ENCODE measurements around the gene GUCY2C. TPM values are rescaled to one million over a fixed set of nuclear protein-coding genes. Genes with fewer than 3 reads are reported as not detected.

GUCY2C gene
- total RNA-seq, 1 experiment from 2014 or later: 1.9 TPM

- Histone ChIP-seq H3K18ac (ENCODE audit: insufficient read length, low read depth, low read length) (no peak overlapping the region), H3K56ac (ENCODE audit: insufficient read length, low read depth, low read length) (no peak overlapping the region), H3K4ac (ENCODE audit: low read depth, low read length) (no peak overlapping the region), H4K20me1 (ENCODE audit: control insufficient read depth, insufficient read depth, insufficient read length) (no peaks in the 10 kb centered on the region), H2AK5ac (ENCODE audit: insufficient read length, low read length) (no peak overlapping the region), H3K14ac (ENCODE audit: insufficient read depth, low read length) (no peak overlapping the region), H3T11ph (ENCODE audit: low read length) (no peak overlapping the region), H3K79me2 (ENCODE audit: insufficient read depth, low read length) (no peaks in the 10 kb centered on the region), H2BK12ac (ENCODE audit: insufficient read length, low read depth, low read length) (no peak overlapping the region), H2BK20ac (ENCODE audit: low read depth, low read length, poor library complexity, severe bottlenecking) (no peak overlapping the region), H3K23me2 (ENCODE audit: insufficient read length, low read depth, low read length, poor library complexity, severe bottlenecking) (no peaks in the 10 kb centered on the region), H4K91ac (ENCODE audit: insufficient read length, low read depth, low read length) (no peak overlapping the region), H3K79me1 (ENCODE audit: insufficient read depth, low read depth, low read length, poor library complexity, severe bottlenecking) (no peaks in the 10 kb centered on the region), H3K4me2 (ENCODE audit: insufficient read depth, insufficient read length, low read length) (no peak overlapping the region), H2BK15ac (ENCODE audit: low read depth, low read length) (no peak overlapping the region), H2AFZ (ENCODE audit: low read length) (no peak overlapping the region), H4K5ac (ENCODE audit: insufficient read length, low read depth, low read length) (no peak overlapping the region), H3K9me3 (ENCODE audit: control insufficient read depth, low read depth, low read length) (no peaks in the 10 kb centered on the region), H2BK120ac (ENCODE audit: low read depth, low read length, poor library complexity, severe bottlenecking) (no peak overlapping the region), H2BK5ac (ENCODE audit: insufficient read length, low read length) (no peak overlapping the region), H3K27me3 (ENCODE audit: insufficient read depth, low read length) (no peaks in the 10 kb centered on the region), H3K4me1 (ENCODE audit: insufficient read depth, low read length) (no peaks in the 10 kb centered on the region), H3K23ac (ENCODE audit: insufficient read length, low read depth, low read length) (no peak overlapping the region), H3K9ac (ENCODE audit: extremely low read depth, insufficient read length, low read length) (no peak overlapping the region), H4K8ac (replicated peaks; ENCODE audit: insufficient read length, low read depth, low read length) (no peak overlapping the region), H3K27ac (ENCODE audit: insufficient read length, low read depth, low read length) (no peak overlapping the region)
- peaks cover under 1 to 4% of the 10 kb centered on the region in 2 experiments for H3K4me1 Mint-ChIP-seq
- WGBS (ENCODE audit: extremely low coverage, insufficient read length, low lambda C conversion rate): no CpG with 5 or more reads among the region's 6 CpGs
- no peak for TF ChIP-seq CTCF (conservative IDR thresholded peaks at IDR 0.05)
- no peak for DNase-seq
- no peak overlapping the region for H3K27ac Mint-ChIP-seq
- no peaks in the 10 kb centered on the region; a peak in 1 of 7 replicates for H3K36me3 Mint-ChIP-seq (ENCODE audit: insufficient read depth in 1 of 3, low read depth in 3 of 3)
- H3K4me3 Mint-ChIP-seq: no peak overlapping the region
- no peaks in the 10 kb centered on the region for H3K9me3 Mint-ChIP-seq
- no peaks in the 10 kb centered on the region for H3K27me3 Mint-ChIP-seq (ENCODE audit: low read depth)
Measured at GRCh38 chr12:14619741-14620501, 76.5 kb downstream of the GUCY2C start.

Measured in H9 (cell line).